Type B pancreatic cell (in vitro differentiated cells): Measurements from ENCODE around the gene PRR30. TPM values are rescaled to one million over a fixed set of nuclear protein-coding genes. Genes with fewer than 3 reads are reported as not detected.

Source experiments
- DNase-seq: peaks from one replicate; pipeline ENCODE4 v3.0.0; 2021; ENCODE audit warnings: mixed read lengths; ENCODE audit not compliant: unreplicated experiment; ENCODE audit errors: extremely low spot score
- H3K27ac Mint-ChIP-seq: 2 replicates; pipeline ENCODE4 v1.8.0; 2021; ENCODE audit warnings: mild to moderate bottlenecking, mixed read lengths
- H3K27me3 Mint-ChIP-seq: 2 replicates; pipeline ENCODE4 v1.8.0; 2021; ENCODE audit warnings: mixed read lengths
- H3K36me3 Mint-ChIP-seq: 2 replicates; pipeline ENCODE4 v1.8.0; 2021; ENCODE audit warnings: mixed read lengths
- H3K4me1 Mint-ChIP-seq: one replicate; pipeline ENCODE4 v1.8.0; 2021; ENCODE audit warnings: mixed read lengths; ENCODE audit not compliant: unreplicated experiment
- H3K4me3 Mint-ChIP-seq: 2 replicates; pipeline ENCODE4 v1.8.0; 2021; ENCODE audit warnings: mild to moderate bottlenecking, mixed read lengths
- H3K9me3 Mint-ChIP-seq: 2 replicates; pipeline ENCODE4 v1.8.0; 2021; ENCODE audit warnings: mixed read lengths
- long read RNA-seq: library from polyadenylated mRNA; unstranded; transcript quantifications from one replicate; pipeline ENCODE4 v2.0.0, GENCODE V29; 2020
- total RNA-seq: library from RNA; stranded (reverse); gene quantifications from 2 replicates; pipeline ENCODE4 v1.2.1, GENCODE V29; 2021; ENCODE audit warnings: low replicate concordance
- TF ChIP-seq, protein P1 (sequence below): fragments of 200-600 bp; sonication (generic); conservative IDR thresholded peaks from 2 replicates; pipeline ENCODE4 v1.5.0; 2021; ENCODE audit warnings: antibody characterized with exemption, mild to moderate bottlenecking

The PRR30 gene
- total RNA-seq: not detected in 2 replicates
- long read RNA-seq: 0 reads

DNA sequence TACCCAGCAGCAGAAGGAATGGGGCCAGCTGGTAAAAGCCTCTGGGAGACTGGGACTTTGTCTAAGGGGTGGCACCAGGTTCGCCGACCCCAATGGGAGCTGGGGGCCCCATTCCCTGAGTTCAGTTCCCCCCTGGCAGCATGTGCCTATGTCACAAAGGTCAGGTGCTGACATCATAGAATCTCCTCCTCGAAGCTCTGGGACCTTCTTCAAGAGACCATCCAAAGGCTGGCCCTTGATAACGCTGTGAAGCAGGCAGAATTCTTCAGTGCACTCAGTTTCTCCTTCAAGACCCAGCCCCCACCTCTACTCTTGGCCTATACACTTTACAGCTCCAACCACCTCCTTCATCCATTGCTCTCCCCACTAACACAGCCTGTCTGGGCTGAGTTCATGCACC is at the start of gene PRR30:
TSS of gene PRR30 (minus strand) at position 101 of the 400 bp plus-strand sequence. CDS start 1,081 bp downstream, outside the sequence.
- peaks cover 6% of the 10 kb centered on the region for H3K9me3 Mint-ChIP-seq
- no peaks in the 10 kb centered on the region for H3K36me3 Mint-ChIP-seq
- DNase-seq: no peak
- H3K4me3 Mint-ChIP-seq: no peak within 1 kb of the TSS
- no peak within 1 kb of the TSS for H3K27ac Mint-ChIP-seq
- no peaks in the 10 kb centered on the region for H3K4me1 Mint-ChIP-seq
- TF ChIP-seq, protein P1, sequence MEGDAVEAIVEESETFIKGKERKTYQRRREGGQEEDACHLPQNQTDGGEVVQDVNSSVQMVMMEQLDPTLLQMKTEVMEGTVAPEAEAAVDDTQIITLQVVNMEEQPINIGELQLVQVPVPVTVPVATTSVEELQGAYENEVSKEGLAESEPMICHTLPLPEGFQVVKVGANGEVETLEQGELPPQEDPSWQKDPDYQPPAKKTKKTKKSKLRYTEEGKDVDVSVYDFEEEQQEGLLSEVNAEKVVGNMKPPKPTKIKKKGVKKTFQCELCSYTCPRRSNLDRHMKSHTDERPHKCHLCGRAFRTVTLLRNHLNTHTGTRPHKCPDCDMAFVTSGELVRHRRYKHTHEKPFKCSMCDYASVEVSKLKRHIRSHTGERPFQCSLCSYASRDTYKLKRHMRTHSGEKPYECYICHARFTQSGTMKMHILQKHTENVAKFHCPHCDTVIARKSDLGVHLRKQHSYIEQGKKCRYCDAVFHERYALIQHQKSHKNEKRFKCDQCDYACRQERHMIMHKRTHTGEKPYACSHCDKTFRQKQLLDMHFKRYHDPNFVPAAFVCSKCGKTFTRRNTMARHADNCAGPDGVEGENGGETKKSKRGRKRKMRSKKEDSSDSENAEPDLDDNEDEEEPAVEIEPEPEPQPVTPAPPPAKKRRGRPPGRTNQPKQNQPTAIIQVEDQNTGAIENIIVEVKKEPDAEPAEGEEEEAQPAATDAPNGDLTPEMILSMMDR: no peak
- H3K27me3 Mint-ChIP-seq: peaks cover 30% of the 10 kb centered on the region

GRCh38 chr2:27186613-27187345 is 47.6 kb upstream of the PRR30 start:
- no peak overlapping the region for H3K27ac Mint-ChIP-seq

GRCh38 chr2:27185331-27186026 is 46.3 kb upstream of the PRR30 start:
- no peak overlapping the region for H3K27ac Mint-ChIP-seq
- H3K9me3 Mint-ChIP-seq: no peaks in the 10 kb centered on the region
- H3K36me3 Mint-ChIP-seq: no peaks in the 10 kb centered on the region
- H3K4me1 Mint-ChIP-seq: no peaks in the 10 kb centered on the region
- TF ChIP-seq, protein P1: no peak
- no peak overlapping the region for H3K4me3 Mint-ChIP-seq
- no peak for DNase-seq
- H3K27me3 Mint-ChIP-seq: peaks cover 7% of the 10 kb centered on the region

More at GRCh38 chr2:27186613-27187345, 47.6 kb upstream of the PRR30 start:
- Mint-ChIP-seq H3K27me3 (peaks cover 10% of the 10 kb centered on the region), H3K4me1 (no peaks in the 10 kb centered on the region), H3K4me3 (no peak overlapping the region), H3K9me3 (no peaks in the 10 kb centered on the region), H3K36me3 (no peaks in the 10 kb centered on the region)
- DNase-seq: no peak
- TF ChIP-seq, protein P1: no peak

- no peaks in the 10 kb centered on the region for H3K4me1 Mint-ChIP-seq
Observed at GRCh38 chr2:27184115-27184514, 44.9 kb upstream of the PRR30 start.

DNA sequence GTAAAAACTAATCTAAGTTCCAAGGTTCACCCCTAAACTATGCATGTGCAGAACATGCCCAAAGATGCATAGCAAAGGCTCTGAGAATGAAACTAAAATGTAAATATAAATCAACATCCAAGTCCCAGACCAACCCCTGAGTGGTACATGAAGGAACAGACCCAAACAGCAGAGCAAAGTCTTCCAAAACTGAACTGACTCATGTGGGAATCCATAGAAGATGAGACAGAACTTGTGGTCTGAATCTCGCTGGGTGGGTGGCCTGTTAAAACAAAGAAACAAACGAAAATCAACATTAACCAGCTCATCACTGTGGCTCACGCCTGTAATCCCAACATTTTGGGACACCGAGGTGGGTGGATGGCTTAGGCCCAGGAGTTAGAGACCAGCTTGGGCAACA is 43.1 kb upstream of the PRR30 start:
- Mint-ChIP-seq H3K27ac (no peak overlapping the region), H3K27me3 (peaks cover 9% of the 10 kb centered on the region), H3K4me3 (no peak overlapping the region), H3K36me3 (no peaks in the 10 kb centered on the region), H3K9me3 (no peaks in the 10 kb centered on the region), H3K4me1 (no peaks in the 10 kb centered on the region)
- TF ChIP-seq, protein P1: no peak
- no peak for DNase-seq

More at GRCh38 chr2:27184115-27184514, 44.9 kb upstream of the PRR30 start:
- DNase-seq: no peak
- TF ChIP-seq, protein P1: no peak
- H3K36me3 Mint-ChIP-seq: no peaks in the 10 kb centered on the region
- peaks cover 7% of the 10 kb centered on the region for H3K27me3 Mint-ChIP-seq
- H3K4me3 Mint-ChIP-seq: no peak overlapping the region
- no peaks in the 10 kb centered on the region for H3K9me3 Mint-ChIP-seq
- H3K27ac Mint-ChIP-seq: no peak overlapping the region
